HepG2 (cell line): ENCODE results near the gene RSPH9. TPM values are rescaled to one million over a fixed set of nuclear protein-coding genes. Genes with fewer than 3 reads are reported as not detected.

Source experiments
- JDP2 ChIP-seq: sonication (generic); formaldehyde crosslinking; IDR thresholded peaks from 2 replicates; pipeline ENCODE4 v1.8.1; 2022; ENCODE audit warnings: missing genetic modification reagents, borderline replicate concordance
- MXI1 ChIP-seq: IDR thresholded peaks from 3 replicates; pipeline ENCODE4 v1.6.1; 2012; ENCODE audit warnings: low read depth, low read length, inconsistent platforms, borderline replicate concordance
- NAIF1 ChIP-seq: sonication (generic); formaldehyde crosslinking; IDR thresholded peaks from 2 replicates; pipeline ENCODE4 v1.5.0; 2020; ENCODE audit warnings: mild to moderate bottlenecking, missing genetic modification reagents, borderline replicate concordance
- TMF1 ChIP-seq: sonication (generic); formaldehyde crosslinking; IDR thresholded peaks from 2 replicates; pipeline ENCODE4 v1.8.1; 2022; ENCODE audit warnings: low read depth, missing genetic modification reagents
- ZBTB38 ChIP-seq: sonication (generic); formaldehyde crosslinking; IDR thresholded peaks from 2 replicates; pipeline ENCODE4 v1.5.1; 2020; ENCODE audit warnings: mild to moderate bottlenecking, missing genetic modification reagents
- ZNF24 ChIP-seq: fragments of 450-650 bp; IDR thresholded peaks from 2 replicates; pipeline ENCODE4 v1.6.1; 2017; ENCODE audit warnings: antibody characterized with exemption, mild to moderate bottlenecking
- ZNF547 ChIP-seq: sonication (generic); formaldehyde crosslinking; IDR thresholded peaks from 2 replicates; pipeline ENCODE4 v1.5.1; 2020; ENCODE audit warnings: mild to moderate bottlenecking, missing genetic modification reagents
- ZNF598 ChIP-seq: sonication (generic); formaldehyde crosslinking; IDR thresholded peaks from 2 replicates; pipeline ENCODE4 v1.5.1; 2020; ENCODE audit warnings: mild to moderate bottlenecking, missing genetic modification reagents, borderline replicate concordance
- ZNF678 ChIP-seq: sonication (generic); formaldehyde crosslinking; IDR thresholded peaks from 2 replicates; pipeline ENCODE4 v1.4.0; 2020; ENCODE audit warnings: mild to moderate bottlenecking, missing genetic modification reagents
- polyA plus RNA-seq, 8 experiments: library from polyadenylated mRNA; depleted of rRNA in 3 of 8; stranded (reverse) in 7 of 8; unstranded in 1 of 8; fragments of >200 nt; fragmentation: Illumina TruSeq in 4 of 8; extraction: Trizol in 4 of 8; gene quantifications; 2 replicates each; pipeline versions ENCODE4 v1.2.1 to v1.2.3, GENCODE V29; 2011 to 2016; ENCODE audit warnings: low read depth in 4 of 8, missing spikeins in 1 of 8, mixed read lengths in 1 of 8; ENCODE audit not compliant: insufficient read depth in 1 of 8
- total RNA-seq, 5 experiments: library from RNA; depleted of rRNA; stranded (reverse); fragments of >200 nt; fragmentation: Illumina TruSeq; extraction: Trizol; gene quantifications; 2 replicates each; pipeline ENCODE4 v1.2.3, GENCODE V29; 2016; ENCODE audit warnings: low read depth in 1 of 5
- TF ChIP-seq, protein P1 (sequence below): sonication (generic); formaldehyde crosslinking; IDR thresholded peaks from 2 replicates; pipeline ENCODE4 v1.9.0; 2021; ENCODE audit warnings: mild to moderate bottlenecking, missing genetic modification reagents
- TF ChIP-seq, protein P2 (sequence below): sonication (generic); formaldehyde crosslinking; conservative IDR thresholded peaks from 2 replicates; pipeline ENCODE4 v1.4.0; 2020; ENCODE audit warnings: missing genetic modification reagents
- TF ChIP-seq, protein P3 (sequence below): fragments of 450-650 bp; IDR thresholded peaks from 2 replicates; pipeline ENCODE4 v1.6.1; 2016
- TF ChIP-seq, protein P4 (sequence below): sonication (generic); formaldehyde crosslinking; IDR thresholded peaks from 2 replicates; pipeline ENCODE4 v1.4.0; 2020; ENCODE audit warnings: missing genetic modification reagents

The RSPH9 gene
- total and polyA plus RNA-seq, 2 of the 13 experiments (the other 11 are each of a cell fraction or from before 2014, with no cell fraction given) = 0.04 TPM; not detected in 1

DNA sequence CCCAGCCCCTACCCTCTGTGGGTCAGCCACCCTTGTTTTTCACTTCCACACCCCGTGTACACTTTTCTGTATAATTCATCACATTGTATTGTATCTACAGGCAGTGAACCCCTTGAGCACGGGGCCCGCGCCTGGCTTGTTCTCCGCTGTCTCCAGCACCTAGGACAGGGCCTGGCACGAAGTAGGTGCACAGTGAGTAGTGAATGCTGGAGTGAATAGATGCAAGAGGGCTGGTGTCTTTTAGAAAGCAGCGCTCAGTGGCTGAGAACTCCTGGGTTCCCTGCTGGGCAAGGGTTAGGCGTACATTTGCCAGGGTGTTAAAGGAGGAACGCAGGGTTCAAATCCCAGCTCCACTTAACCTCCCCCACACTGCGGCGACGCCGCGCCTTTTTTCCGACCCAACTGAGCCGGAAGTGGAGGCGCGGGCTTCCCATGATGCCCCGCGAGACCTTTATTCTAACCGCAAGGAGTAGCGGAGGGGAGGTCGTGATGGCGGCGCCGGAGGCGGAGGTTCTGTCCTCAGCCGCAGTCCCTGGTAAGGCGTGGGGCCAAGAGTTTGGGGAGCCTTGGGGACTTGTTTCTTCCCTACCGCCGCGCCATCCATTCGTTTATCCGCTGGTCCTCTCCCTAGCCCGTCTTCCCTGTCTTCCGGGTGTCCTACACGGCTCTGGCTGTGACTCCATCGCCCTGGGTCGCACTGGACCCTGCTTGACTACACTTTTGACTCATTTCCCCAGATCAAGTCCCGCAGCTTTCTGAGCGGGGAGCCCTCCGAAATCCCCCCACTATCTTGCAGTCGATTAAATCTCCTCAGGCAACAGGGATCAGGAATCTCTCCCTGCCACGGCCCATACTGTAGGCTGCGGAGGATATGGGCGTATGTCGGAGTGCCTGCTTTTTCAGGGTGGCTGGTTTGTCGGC lies 9.2 kb upstream of the RSPH9 start, which contains the start of gene MAD2L1BP (continued):
- TF ChIP-seq, protein P1, sequence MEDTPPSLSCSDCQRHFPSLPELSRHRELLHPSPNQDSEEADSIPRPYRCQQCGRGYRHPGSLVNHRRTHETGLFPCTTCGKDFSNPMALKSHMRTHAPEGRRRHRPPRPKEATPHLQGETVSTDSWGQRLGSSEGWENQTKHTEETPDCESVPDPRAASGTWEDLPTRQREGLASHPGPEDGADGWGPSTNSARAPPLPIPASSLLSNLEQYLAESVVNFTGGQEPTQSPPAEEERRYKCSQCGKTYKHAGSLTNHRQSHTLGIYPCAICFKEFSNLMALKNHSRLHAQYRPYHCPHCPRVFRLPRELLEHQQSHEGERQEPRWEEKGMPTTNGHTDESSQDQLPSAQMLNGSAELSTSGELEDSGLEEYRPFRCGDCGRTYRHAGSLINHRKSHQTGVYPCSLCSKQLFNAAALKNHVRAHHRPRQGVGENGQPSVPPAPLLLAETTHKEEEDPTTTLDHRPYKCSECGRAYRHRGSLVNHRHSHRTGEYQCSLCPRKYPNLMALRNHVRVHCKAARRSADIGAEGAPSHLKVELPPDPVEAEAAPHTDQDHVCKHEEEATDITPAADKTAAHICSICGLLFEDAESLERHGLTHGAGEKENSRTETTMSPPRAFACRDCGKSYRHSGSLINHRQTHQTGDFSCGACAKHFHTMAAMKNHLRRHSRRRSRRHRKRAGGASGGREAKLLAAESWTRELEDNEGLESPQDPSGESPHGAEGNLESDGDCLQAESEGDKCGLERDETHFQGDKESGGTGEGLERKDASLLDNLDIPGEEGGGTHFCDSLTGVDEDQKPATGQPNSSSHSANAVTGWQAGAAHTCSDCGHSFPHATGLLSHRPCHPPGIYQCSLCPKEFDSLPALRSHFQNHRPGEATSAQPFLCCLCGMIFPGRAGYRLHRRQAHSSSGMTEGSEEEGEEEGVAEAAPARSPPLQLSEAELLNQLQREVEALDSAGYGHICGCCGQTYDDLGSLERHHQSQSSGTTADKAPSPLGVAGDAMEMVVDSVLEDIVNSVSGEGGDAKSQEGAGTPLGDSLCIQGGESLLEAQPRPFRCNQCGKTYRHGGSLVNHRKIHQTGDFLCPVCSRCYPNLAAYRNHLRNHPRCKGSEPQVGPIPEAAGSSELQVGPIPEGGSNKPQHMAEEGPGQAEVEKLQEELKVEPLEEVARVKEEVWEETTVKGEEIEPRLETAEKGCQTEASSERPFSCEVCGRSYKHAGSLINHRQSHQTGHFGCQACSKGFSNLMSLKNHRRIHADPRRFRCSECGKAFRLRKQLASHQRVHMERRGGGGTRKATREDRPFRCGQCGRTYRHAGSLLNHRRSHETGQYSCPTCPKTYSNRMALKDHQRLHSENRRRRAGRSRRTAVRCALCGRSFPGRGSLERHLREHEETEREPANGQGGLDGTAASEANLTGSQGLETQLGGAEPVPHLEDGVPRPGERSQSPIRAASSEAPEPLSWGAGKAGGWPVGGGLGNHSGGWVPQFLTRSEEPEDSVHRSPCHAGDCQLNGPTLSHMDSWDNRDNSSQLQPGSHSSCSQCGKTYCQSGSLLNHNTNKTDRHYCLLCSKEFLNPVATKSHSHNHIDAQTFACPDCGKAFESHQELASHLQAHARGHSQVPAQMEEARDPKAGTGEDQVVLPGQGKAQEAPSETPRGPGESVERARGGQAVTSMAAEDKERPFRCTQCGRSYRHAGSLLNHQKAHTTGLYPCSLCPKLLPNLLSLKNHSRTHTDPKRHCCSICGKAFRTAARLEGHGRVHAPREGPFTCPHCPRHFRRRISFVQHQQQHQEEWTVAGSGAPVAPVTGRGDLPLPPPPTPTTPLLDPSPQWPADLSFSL (CRISPR knock-in tag) = no peak
- TF ChIP-seq, protein P2, sequence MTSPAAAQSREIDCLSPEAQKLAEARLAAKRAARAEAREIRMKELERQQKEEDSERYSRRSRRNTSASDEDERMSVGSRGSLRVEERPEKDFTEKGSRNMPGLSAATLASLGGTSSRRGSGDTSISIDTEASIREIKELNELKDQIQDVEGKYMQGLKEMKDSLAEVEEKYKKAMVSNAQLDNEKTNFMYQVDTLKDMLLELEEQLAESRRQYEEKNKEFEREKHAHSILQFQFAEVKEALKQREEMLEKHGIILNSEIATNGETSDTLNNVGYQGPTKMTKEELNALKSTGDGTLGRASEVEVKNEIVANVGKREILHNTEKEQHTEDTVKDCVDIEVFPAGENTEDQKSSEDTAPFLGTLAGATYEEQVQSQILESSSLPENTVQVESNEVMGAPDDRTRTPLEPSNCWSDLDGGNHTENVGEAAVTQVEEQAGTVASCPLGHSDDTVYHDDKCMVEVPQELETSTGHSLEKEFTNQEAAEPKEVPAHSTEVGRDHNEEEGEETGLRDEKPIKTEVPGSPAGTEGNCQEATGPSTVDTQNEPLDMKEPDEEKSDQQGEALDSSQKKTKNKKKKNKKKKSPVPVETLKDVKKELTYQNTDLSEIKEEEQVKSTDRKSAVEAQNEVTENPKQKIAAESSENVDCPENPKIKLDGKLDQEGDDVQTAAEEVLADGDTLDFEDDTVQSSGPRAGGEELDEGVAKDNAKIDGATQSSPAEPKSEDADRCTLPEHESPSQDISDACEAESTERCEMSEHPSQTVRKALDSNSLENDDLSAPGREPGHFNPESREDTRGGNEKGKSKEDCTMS (CRISPR knock-in tag) = no peak; the same call in 1 of the 2 replicates
- TF ChIP-seq NAIF1 (CRISPR knock-in tag) (peak; percentile 90), ZBTB38 (CRISPR knock-in tag) (peak; percentile 85; the same call in 1 of the 2 replicates), JDP2 (CRISPR knock-in tag) (no peak), TMF1 (CRISPR knock-in tag) (peak; percentile 48; the same call in 1 of the 2 replicates), ZNF547 (CRISPR knock-in tag) (peak; percentile 94), MXI1 (peak; percentile 58; the same call in 1 of the 3 replicates), ZNF24 (0 out of 2 replicates have a peak, but pooled peaks have one; percentile 28), ZNF678 (CRISPR knock-in tag) (no peak), ZNF598 (CRISPR knock-in tag) (peak; percentile 91)
- TF ChIP-seq, protein P3, sequence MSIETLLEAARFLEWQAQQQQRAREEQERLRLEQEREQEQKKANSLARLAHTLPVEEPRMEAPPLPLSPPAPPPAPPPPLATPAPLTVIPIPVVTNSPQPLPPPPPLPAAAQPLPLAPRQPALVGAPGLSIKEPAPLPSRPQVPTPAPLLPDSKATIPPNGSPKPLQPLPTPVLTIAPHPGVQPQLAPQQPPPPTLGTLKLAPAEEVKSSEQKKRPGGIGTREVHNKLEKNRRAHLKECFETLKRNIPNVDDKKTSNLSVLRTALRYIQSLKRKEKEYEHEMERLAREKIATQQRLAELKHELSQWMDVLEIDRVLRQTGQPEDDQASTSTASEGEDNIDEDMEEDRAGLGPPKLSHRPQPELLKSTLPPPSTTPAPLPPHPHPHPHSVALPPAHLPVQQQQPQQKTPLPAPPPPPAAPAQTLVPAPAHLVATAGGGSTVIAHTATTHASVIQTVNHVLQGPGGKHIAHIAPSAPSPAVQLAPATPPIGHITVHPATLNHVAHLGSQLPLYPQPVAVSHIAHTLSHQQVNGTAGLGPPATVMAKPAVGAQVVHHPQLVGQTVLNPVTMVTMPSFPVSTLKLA = no peak
- TF ChIP-seq, protein P4, sequence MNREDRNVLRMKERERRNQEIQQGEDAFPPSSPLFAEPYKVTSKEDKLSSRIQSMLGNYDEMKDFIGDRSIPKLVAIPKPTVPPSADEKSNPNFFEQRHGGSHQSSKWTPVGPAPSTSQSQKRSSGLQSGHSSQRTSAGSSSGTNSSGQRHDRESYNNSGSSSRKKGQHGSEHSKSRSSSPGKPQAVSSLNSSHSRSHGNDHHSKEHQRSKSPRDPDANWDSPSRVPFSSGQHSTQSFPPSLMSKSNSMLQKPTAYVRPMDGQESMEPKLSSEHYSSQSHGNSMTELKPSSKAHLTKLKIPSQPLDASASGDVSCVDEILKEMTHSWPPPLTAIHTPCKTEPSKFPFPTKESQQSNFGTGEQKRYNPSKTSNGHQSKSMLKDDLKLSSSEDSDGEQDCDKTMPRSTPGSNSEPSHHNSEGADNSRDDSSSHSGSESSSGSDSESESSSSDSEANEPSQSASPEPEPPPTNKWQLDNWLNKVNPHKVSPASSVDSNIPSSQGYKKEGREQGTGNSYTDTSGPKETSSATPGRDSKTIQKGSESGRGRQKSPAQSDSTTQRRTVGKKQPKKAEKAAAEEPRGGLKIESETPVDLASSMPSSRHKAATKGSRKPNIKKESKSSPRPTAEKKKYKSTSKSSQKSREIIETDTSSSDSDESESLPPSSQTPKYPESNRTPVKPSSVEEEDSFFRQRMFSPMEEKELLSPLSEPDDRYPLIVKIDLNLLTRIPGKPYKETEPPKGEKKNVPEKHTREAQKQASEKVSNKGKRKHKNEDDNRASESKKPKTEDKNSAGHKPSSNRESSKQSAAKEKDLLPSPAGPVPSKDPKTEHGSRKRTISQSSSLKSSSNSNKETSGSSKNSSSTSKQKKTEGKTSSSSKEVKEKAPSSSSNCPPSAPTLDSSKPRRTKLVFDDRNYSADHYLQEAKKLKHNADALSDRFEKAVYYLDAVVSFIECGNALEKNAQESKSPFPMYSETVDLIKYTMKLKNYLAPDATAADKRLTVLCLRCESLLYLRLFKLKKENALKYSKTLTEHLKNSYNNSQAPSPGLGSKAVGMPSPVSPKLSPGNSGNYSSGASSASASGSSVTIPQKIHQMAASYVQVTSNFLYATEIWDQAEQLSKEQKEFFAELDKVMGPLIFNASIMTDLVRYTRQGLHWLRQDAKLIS (CRISPR knock-in tag) = no peak
